ENCODE data around the gene TLE7. TPM values are rescaled to one million over a fixed set of nuclear protein-coding genes. Genes with fewer than 3 reads are reported as not detected.

The TLE7 gene
- total RNA-seq: not detected
- long read RNA-seq: 0 reads

- DNase-seq (no peak), ATAC-seq (no peak)
- intact Hi-C loops (cut with DNase I): no loop called here
These were observed at the start of gene TLE7 for GRCh38 chr16:71442051-71442440. TSS of gene TLE7 (minus strand) at chr16:71442054. CDS start at chr16:71433324, 8,730 bp downstream.

GRCh38 chr16:71491054-71491453, 49.2 kb upstream of the TLE7 start:
- intact Hi-C loops (cut with DNase I): no loop called here
- ATAC-seq (no peak), DNase-seq (no peak)

- intact Hi-C loops (cut with DNase I): no loop called here
- DNase-seq: no peak
- no peak for ATAC-seq
These were observed 48.5 kb upstream of the TLE7 start for GRCh38 chr16:71490361-71490760.

GRCh38 chr16:71489122-71489521, 47.3 kb upstream of the TLE7 start, which contains the start of gene ZNF19:
TSS of gene ZNF19 (minus strand) at chr16:71489324. CDS start at chr16:71482114, 7,210 bp downstream.
- ATAC-seq (no peak), DNase-seq (peak; percentile 20)
- intact Hi-C loops (cut with DNase I): no loop called here

GRCh38 chr16:71484006-71484893, 42.4 kb upstream of the TLE7 start:
- intact Hi-C loops (cut with DNase I): loop anchor here in 1 of 2 donors (1.0 kb wide), 1 partner anchor 22 kb away; the partner anchor contains the start of gene ZNF23
- DNase-seq (peak; percentile 90), ATAC-seq (peak; percentile 97 to 99)

GRCh38 chr16:71482569-71482968, 40.7 kb upstream of the TLE7 start:
- ATAC-seq: no peak
- intact Hi-C loops (cut with DNase I): no loop called here
- no peak for DNase-seq

GRCh38 chr16:71480956-71481355, 39.1 kb upstream of the TLE7 start:
- intact Hi-C loops (cut with DNase I): no loop called here
- no peak for ATAC-seq
- no peak for DNase-seq

- ATAC-seq: no peak
- intact Hi-C loops (cut with DNase I): no loop called here
These were observed 37.6 kb upstream of the TLE7 start for GRCh38 chr16:71479420-71479819.

GRCh38 chr16:71476457-71477124, 34.7 kb upstream of the TLE7 start:
- ATAC-seq: no peak
- no peak for DNase-seq
- intact Hi-C loops (cut with DNase I): no loop called here

More at GRCh38 chr16:71479420-71479819, 37.6 kb upstream of the TLE7 start:
- no peak for DNase-seq

GRCh38 chr16:71474864-71475263, 33.0 kb upstream of the TLE7 start:
- ATAC-seq: no peak
- intact Hi-C loops (cut with DNase I): no loop called here
- no peak for DNase-seq

- DNase-seq (no peak), ATAC-seq (no peak)
- intact Hi-C loops (cut with DNase I): no loop called here
These were observed 32.0 kb upstream of the TLE7 start for GRCh38 chr16:71473891-71474290.

- DNase-seq (no peak), ATAC-seq (no peak)
- intact Hi-C loops (cut with DNase I): no loop called here
These were observed 31.1 kb upstream of the TLE7 start for GRCh38 chr16:71472931-71473330.

- intact Hi-C loops (cut with DNase I): no loop called here
- ATAC-seq (no peak), DNase-seq (no peak)
These were observed 30.2 kb upstream of the TLE7 start for GRCh38 chr16:71472051-71472450.

- no peak for DNase-seq
- ATAC-seq: peak; percentile 30 to 44
- intact Hi-C loops (cut with DNase I): loop anchor here in 1 of 2 donors (10.0 kb wide), 1 partner anchor 183 kb away; the partner anchor contains the start of gene CMTR2
These were observed 26.0 kb upstream of the TLE7 start for GRCh38 chr16:71467810-71468209.

- ATAC-seq (no peak), DNase-seq (no peak)
- intact Hi-C loops (cut with DNase I): loop anchor here in 1 of 2 donors (10.0 kb wide), 1 partner anchor 179 kb away; the partner anchor contains the start of gene CMTR2
These were observed 22.4 kb upstream of the TLE7 start for GRCh38 chr16:71464231-71464630.

- intact Hi-C loops (cut with DNase I): loop anchor here in 1 of 2 donors (1.0 to 10.0 kb wide), 2 partner anchors 22 to 177 kb away; partner anchors contain the start of gene CMTR2
- DNase-seq: peak; percentile 90
- ATAC-seq: peak; percentile 99 to 100
These were observed 20.1 kb upstream of the TLE7 start, which contains the start of gene ZNF23 for GRCh38 chr16:71461686-71462648. TSS of gene ZNF23 (minus strand) at chr16:71462247. CDS start at chr16:71456796, 5,451 bp downstream.

GRCh38 chr16:71460941-71461340, 19.1 kb upstream of the TLE7 start:
- DNase-seq (no peak), ATAC-seq (no peak)
- intact Hi-C loops (cut with DNase I): loop anchor here in 1 of 2 donors (10.0 kb wide), 1 partner anchor 176 kb away; the partner anchor contains the start of gene CMTR2

GRCh38 chr16:71460236-71460635, 18.4 kb upstream of the TLE7 start:
- DNase-seq: no peak
- ATAC-seq: no peak
- intact Hi-C loops (cut with DNase I): loop anchor here in 1 of 2 donors (10.0 kb wide), 1 partner anchor 175 kb away; the partner anchor contains the start of gene CMTR2

Measured in left cardiac atrium (tissue), 4 donors.